Measurements from ENCODE around the gene GPATCH8.

DNA sequence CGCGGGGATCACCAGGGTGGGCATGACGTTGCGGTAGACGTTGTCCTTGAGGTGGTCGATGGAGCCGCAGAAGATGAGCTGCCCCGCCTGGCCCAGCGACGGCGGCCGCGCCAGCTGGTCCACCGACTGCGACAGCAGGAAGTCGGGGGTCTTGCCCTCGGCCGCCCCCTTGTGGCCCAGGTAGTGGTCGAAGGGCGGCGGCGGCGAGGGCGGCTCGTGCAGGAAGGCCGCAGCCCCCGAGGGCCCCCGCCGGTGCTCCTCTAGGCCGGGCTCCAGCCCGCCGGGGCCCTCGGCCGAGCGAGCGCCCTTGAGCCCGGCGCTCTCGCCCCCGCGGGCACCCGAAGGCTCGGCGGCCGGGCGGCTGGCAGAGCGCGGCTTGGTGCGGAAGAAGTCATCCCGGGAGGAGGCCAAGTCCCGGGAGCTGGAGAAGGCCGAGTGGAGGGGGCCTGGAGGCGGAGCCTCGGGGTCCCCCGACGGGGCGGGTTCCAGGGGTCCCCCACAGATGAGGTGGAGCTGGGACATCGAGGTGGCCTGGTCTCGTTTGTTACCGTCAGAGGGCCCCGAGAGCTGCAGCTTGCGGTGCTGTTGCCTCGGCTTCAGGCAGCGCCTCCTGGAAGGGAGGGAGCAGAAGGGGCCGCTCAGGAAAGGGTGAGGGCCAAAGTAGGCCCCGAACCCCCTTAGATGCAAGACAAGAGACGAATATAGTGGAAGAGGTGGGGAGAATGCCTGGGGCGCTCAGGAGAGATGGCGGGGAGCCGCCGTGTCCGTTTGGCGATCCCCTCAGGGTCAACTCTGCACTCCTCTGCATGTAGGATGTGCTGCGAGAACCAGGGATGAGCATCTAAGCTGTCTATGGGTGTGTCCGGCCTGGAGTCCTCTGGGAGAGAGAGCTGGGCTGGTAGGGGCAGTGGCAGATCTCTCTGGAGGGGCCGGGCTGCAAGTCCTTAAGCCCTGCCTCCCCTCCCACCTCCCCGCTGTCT is 148.3 kb downstream of the GPATCH8 start:
- TF ChIP-seq EZH2 (IDR thresholded peaks at IDR 0.05; ENCODE audit: low read depth, low read length, severe bottlenecking) (no peak), SP4 (IDR thresholded peaks at IDR 0.05; ENCODE audit: low read length) (no peak), POLR2AphosphoS5 (IDR thresholded peaks at IDR 0.05; ENCODE audit: low read depth, low read length) (no peak), TAF1 (IDR thresholded peaks at IDR 0.05; ENCODE audit: low read depth, low read length) (no peak; the same call in 1 of the 2 replicates), CBX8 (IDR thresholded peaks at IDR 0.05; ENCODE audit: borderline replicate concordance, low read depth, low read length) (no peak), POLR2A (IDR thresholded peaks at IDR 0.05; ENCODE audit: control extremely low read depth in 1 of 2, low read depth in 2 of 2, low read length in 2 of 2) (no peak), SIN3A (conservative IDR thresholded peaks at IDR 0.05 in 1 of 2, IDR thresholded peaks at IDR 0.05 in 1 of 2; ENCODE audit: low read depth in 1 of 2, low read length in 2 of 2) (peak in 1 of 2 experiments; percentile 83; a peak in 2 of 4 replicates)
- TF ChIP-seq, protein P1, sequence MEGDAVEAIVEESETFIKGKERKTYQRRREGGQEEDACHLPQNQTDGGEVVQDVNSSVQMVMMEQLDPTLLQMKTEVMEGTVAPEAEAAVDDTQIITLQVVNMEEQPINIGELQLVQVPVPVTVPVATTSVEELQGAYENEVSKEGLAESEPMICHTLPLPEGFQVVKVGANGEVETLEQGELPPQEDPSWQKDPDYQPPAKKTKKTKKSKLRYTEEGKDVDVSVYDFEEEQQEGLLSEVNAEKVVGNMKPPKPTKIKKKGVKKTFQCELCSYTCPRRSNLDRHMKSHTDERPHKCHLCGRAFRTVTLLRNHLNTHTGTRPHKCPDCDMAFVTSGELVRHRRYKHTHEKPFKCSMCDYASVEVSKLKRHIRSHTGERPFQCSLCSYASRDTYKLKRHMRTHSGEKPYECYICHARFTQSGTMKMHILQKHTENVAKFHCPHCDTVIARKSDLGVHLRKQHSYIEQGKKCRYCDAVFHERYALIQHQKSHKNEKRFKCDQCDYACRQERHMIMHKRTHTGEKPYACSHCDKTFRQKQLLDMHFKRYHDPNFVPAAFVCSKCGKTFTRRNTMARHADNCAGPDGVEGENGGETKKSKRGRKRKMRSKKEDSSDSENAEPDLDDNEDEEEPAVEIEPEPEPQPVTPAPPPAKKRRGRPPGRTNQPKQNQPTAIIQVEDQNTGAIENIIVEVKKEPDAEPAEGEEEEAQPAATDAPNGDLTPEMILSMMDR (IDR thresholded peaks at IDR 0.05; ENCODE audit: control extremely low read depth in 1 of 3, insufficient read depth in 1 of 3, low read depth in 1 of 3, low read length in 3 of 3): peak; percentile 65 to 82 (median 79)

All from H1 (cell line).